Fibroblast of skin of back (primary cell): Measurements from ENCODE around the gene CFDP1.

Experiments used
- DNase-seq: peaks from one replicate; pipeline ENCODE4 v3.0.0-alpha.2; 2013

Gene CFDP1

GRCh38 chr16:75317532-75317931 is 115.8 kb downstream of the CFDP1 start:
- DNase-seq, result no peak

GRCh38 chr16:75317101-75317522 is 116.2 kb downstream of the CFDP1 start:
- DNase-seq, result peak; percentile 32

- no peak for DNase-seq
Observed at GRCh38 chr16:75315539-75316306, 117.6 kb downstream of the CFDP1 start.

- DNase-seq, result no peak
Observed at GRCh38 chr16:75312875-75313274, 120.4 kb downstream of the CFDP1 start.

- DNase-seq, result peak; percentile 63
Observed at GRCh38 chr16:75311383-75311938, 121.8 kb downstream of the CFDP1 start.

GRCh38 chr16:75310541-75310940 is 122.8 kb downstream of the CFDP1 start:
- no peak for DNase-seq

- DNase-seq, result no peak
Observed at GRCh38 chr16:75309899-75310430, 123.3 kb downstream of the CFDP1 start.

GRCh38 chr16:75309156-75309555 is 124.1 kb downstream of the CFDP1 start:
- no peak for DNase-seq

- DNase-seq, result no peak
Observed at GRCh38 chr16:75308011-75308410, 125.3 kb downstream of the CFDP1 start.

GRCh38 chr16:75307506-75307905 is 125.8 kb downstream of the CFDP1 start:
- no peak for DNase-seq

- DNase-seq, result peak; percentile 49
Observed at GRCh38 chr16:75306099-75306762, 127.1 kb downstream of the CFDP1 start.

GRCh38 chr16:75305364-75306098 is 127.8 kb downstream of the CFDP1 start:
- peak; percentile 100 for DNase-seq

- DNase-seq, result peak; percentile 73
Observed at GRCh38 chr16:75304521-75305363, 128.6 kb downstream of the CFDP1 start.

- DNase-seq, result no peak
Observed at GRCh38 chr16:75301804-75302203, 131.5 kb downstream of the CFDP1 start.

- no peak for DNase-seq
Observed at GRCh38 chr16:75298267-75298666, 135.0 kb downstream of the CFDP1 start.

- DNase-seq, result no peak
Observed at GRCh38 chr16:75296606-75297005, 136.7 kb downstream of the CFDP1 start.

GRCh38 chr16:75294773-75295459 is 138.4 kb downstream of the CFDP1 start:
- DNase-seq, result no peak

GRCh38 chr16:75293772-75294171 is 139.5 kb downstream of the CFDP1 start:
- no peak for DNase-seq

GRCh38 chr16:75293173-75293572 is 140.1 kb downstream of the CFDP1 start:
- no peak for DNase-seq

GRCh38 chr16:75292691-75293090 is 140.6 kb downstream of the CFDP1 start:
- DNase-seq, result no peak

GRCh38 chr16:75289189-75289588 is 144.1 kb downstream of the CFDP1 start:
- peak; percentile 48 for DNase-seq
